HepG2 (cell line): ENCODE data around the gene LRRC3. TPM values are rescaled to one million over a fixed set of nuclear protein-coding genes. Genes with fewer than 3 reads are reported as not detected.

ENCODE experiments used
- ARNT ChIP-seq: fragments of 450-650 bp; IDR thresholded peaks from 2 replicates; pipeline ENCODE4 v1.6.1; 2017
- FOXA3 ChIP-seq: IDR thresholded peaks from 2 replicates; pipeline ENCODE4 v1.6.1; 2016; ENCODE audit warnings: missing genetic modification reagents, missing compliant biosample characterization
- HDAC2 ChIP-seq: sonication (generic); formaldehyde crosslinking; IDR thresholded peaks from 2 replicates; pipeline ENCODE4 v1.4.0; 2020; ENCODE audit warnings: missing genetic modification reagents
- HMG20A ChIP-seq: IDR thresholded peaks from 2 replicates; pipeline ENCODE4 v1.6.1; 2016; ENCODE audit warnings: borderline replicate concordance
- IRX3 ChIP-seq: sonication (generic); formaldehyde crosslinking; IDR thresholded peaks from 2 replicates; pipeline ENCODE4 v1.8.1; 2023; ENCODE audit warnings: mild to moderate bottlenecking, low read depth, missing genetic modification reagents, borderline replicate concordance
- KMT2B ChIP-seq: IDR thresholded peaks from 2 replicates; pipeline ENCODE4 v1.6.1; 2016; ENCODE audit warnings: missing genetic modification reagents, missing compliant biosample characterization
- MAFG ChIP-seq: sonication (generic); formaldehyde crosslinking; IDR thresholded peaks from 2 replicates; pipeline ENCODE4 v1.5.1; 2020; ENCODE audit warnings: mild to moderate bottlenecking, missing genetic modification reagents
- NFIC ChIP-seq: IDR thresholded peaks from 2 replicates; pipeline ENCODE4 v1.6.1; 2012; ENCODE audit warnings: mild to moderate bottlenecking, low read length, inconsistent platforms
- ZC3H4 ChIP-seq: sonication (generic); formaldehyde crosslinking; IDR thresholded peaks from 2 replicates; pipeline ENCODE4 v1.4.0; 2020; ENCODE audit warnings: missing genetic modification reagents, borderline replicate concordance
- ZNF20 ChIP-seq: sonication (generic); formaldehyde crosslinking; IDR thresholded peaks from 2 replicates; pipeline ENCODE4 v1.4.0; 2020; ENCODE audit warnings: mild to moderate bottlenecking, moderate library complexity, missing genetic modification reagents
- ZNF501 ChIP-seq: sonication (generic); formaldehyde crosslinking; IDR thresholded peaks from 2 replicates; pipeline ENCODE4 v1.5.1; 2020; ENCODE audit warnings: mild to moderate bottlenecking, moderate library complexity, missing genetic modification reagents
- ZNF605 ChIP-seq: sonication (generic); formaldehyde crosslinking; IDR thresholded peaks from 2 replicates; pipeline ENCODE4 v1.8.0; 2022; ENCODE audit warnings: mild to moderate bottlenecking, missing genetic modification reagents
- ZNF607 ChIP-seq: sonication (generic); formaldehyde crosslinking; IDR thresholded peaks from 2 replicates; pipeline ENCODE4 v1.5.1; 2020; ENCODE audit warnings: missing genetic modification reagents, mild to moderate bottlenecking, borderline replicate concordance
- ZNF75D ChIP-seq: sonication (generic); formaldehyde crosslinking; IDR thresholded peaks from 2 replicates; pipeline ENCODE4 v1.8.1; 2023; ENCODE audit warnings: missing genetic modification reagents, mild to moderate bottlenecking, borderline replicate concordance
- ZNF768 ChIP-seq: sonication (generic); formaldehyde crosslinking; IDR thresholded peaks from 2 replicates; pipeline ENCODE4 v1.4.0; 2020; ENCODE audit warnings: missing genetic modification reagents
- ZNF878 ChIP-seq: sonication (generic); formaldehyde crosslinking; IDR thresholded peaks from 2 replicates; pipeline ENCODE4 v1.8.1; 2023; ENCODE audit warnings: mild to moderate bottlenecking, missing genetic modification reagents, moderate library complexity
- ZSCAN25 ChIP-seq: sonication (generic); formaldehyde crosslinking; IDR thresholded peaks from 2 replicates; pipeline ENCODE4 v1.8.0; 2022; ENCODE audit warnings: mild to moderate bottlenecking, missing genetic modification reagents
- polyA plus RNA-seq, 8 experiments: library from polyadenylated mRNA; depleted of rRNA in 3 of 8; stranded (reverse) in 7 of 8; unstranded in 1 of 8; fragments of >200 nt; fragmentation: Illumina TruSeq in 4 of 8; extraction: Trizol in 4 of 8; gene quantifications; 2 replicates each; pipeline versions ENCODE4 v1.2.1 to v1.2.3, GENCODE V29; 2011 to 2016; ENCODE audit warnings: low read depth in 4 of 8, missing spikeins in 1 of 8, mixed read lengths in 1 of 8; ENCODE audit not compliant: insufficient read depth in 1 of 8
- total RNA-seq, 5 experiments: library from RNA; depleted of rRNA; stranded (reverse); fragments of >200 nt; fragmentation: Illumina TruSeq; extraction: Trizol; gene quantifications; 2 replicates each; pipeline ENCODE4 v1.2.3, GENCODE V29; 2016; ENCODE audit warnings: low read depth in 1 of 5
- TF ChIP-seq, protein P1 (sequence below): sonication (generic); formaldehyde crosslinking; IDR thresholded peaks from 2 replicates; pipeline ENCODE4 v1.4.0; 2020; ENCODE audit warnings: mild to moderate bottlenecking, missing genetic modification reagents
- TF ChIP-seq, protein P2 (sequence below): sonication (generic); formaldehyde crosslinking; IDR thresholded peaks from 2 replicates; pipeline ENCODE4 v1.8.1; 2023; ENCODE audit warnings: mild to moderate bottlenecking, missing genetic modification reagents
- TF ChIP-seq, protein P3 (sequence below): IDR thresholded peaks from 2 replicates; pipeline ENCODE4 v1.6.1; 2016; ENCODE audit warnings: missing biosample characterization, missing genetic modification reagents, low read depth
- TF ChIP-seq, protein P4 (sequence below): sonication (generic); formaldehyde crosslinking; IDR thresholded peaks from 2 replicates; pipeline ENCODE4 v1.4.0; 2020; ENCODE audit warnings: missing genetic modification reagents, borderline replicate concordance
- TF ChIP-seq, protein P5 (sequence below): sonication (generic); formaldehyde crosslinking; IDR thresholded peaks from 2 replicates; pipeline ENCODE4 v1.5.1; 2020; ENCODE audit warnings: mild to moderate bottlenecking, missing genetic modification reagents, moderate library complexity

LRRC3 gene
- total and polyA plus RNA-seq, 2 of the 13 experiments (the other 11 are each of a cell fraction or from before 2014, with no cell fraction given), result 4.8 to 16.5 TPM

DNA sequence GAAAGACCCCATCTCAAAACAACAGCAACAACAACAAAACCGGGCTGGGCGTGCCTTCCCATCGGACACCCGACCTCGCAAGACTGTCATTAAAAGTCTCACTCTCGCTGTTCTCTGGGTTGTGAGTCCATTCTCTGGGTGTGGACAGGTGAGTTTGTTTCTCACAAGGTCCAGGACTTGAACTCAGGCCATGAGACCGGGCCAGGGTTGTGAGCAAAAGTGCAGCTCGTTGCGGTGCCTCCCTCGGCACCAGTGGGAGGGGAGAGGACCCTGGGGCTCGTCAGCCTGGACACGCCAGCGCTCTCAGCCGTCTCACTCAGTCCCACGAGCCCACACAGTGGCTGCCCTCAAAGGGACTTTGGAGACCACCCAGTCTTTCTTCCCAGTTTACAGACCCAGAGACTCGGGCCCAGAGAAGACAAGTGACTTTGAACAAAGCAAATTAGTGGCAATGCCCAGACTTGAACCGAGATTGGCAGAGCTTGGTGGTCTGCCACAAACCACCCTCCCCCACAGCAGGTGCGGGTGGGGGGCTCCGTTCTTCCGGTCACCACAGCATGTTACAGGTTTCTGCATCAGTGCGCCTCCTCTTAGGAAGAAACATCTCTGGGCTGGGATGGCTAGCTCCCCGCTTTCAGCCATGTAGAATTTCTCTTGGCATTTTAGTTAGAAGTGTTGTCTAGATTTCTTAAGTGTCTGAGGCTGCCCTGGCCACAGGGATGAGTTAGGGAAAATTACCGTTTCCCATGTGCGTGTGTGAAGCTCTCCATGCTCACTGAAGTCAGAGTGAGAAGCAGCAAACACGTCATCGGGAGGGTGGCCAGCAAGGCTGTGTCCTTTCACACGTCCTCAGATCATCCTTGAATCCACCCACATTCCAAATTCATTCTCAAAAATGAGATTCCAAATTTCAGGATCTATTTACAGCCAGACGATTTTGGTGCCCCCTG lies 28.3 kb downstream of the LRRC3 start (continued):
- TF ChIP-seq MAFG (no peak), ZNF605 (CRISPR knock-in tag) (no peak), ZNF878 (0 out of 2 replicates have a peak, but pooled peaks have one; percentile 32), ZNF501 (CRISPR knock-in tag) (no peak; the same call in none of the 2 replicates), ZSCAN25 (CRISPR knock-in tag) (no peak), HMG20A (CRISPR knock-in tag) (no peak), IRX3 (CRISPR knock-in tag) (no peak), HDAC2 (CRISPR knock-in tag) (no peak), ZNF20 (CRISPR knock-in tag) (no peak), ZNF75D (CRISPR knock-in tag) (no peak), ZC3H4 (CRISPR knock-in tag) (peak; percentile 92), NFIC (no peak), ZNF607 (peak; percentile 82; the same call in 1 of the 2 replicates), FOXA3 (CRISPR knock-in tag) (peak; percentile 6; the same call in 1 of the 2 replicates), ZNF768 (no peak), KMT2B (CRISPR knock-in tag) (no peak), ARNT (no peak)
- TF ChIP-seq, protein P1, sequence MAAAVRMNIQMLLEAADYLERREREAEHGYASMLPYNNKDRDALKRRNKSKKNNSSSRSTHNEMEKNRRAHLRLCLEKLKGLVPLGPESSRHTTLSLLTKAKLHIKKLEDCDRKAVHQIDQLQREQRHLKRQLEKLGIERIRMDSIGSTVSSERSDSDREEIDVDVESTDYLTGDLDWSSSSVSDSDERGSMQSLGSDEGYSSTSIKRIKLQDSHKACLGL (CRISPR knock-in tag), result no peak; the same call in 1 of the 2 replicates
- TF ChIP-seq, protein P2, sequence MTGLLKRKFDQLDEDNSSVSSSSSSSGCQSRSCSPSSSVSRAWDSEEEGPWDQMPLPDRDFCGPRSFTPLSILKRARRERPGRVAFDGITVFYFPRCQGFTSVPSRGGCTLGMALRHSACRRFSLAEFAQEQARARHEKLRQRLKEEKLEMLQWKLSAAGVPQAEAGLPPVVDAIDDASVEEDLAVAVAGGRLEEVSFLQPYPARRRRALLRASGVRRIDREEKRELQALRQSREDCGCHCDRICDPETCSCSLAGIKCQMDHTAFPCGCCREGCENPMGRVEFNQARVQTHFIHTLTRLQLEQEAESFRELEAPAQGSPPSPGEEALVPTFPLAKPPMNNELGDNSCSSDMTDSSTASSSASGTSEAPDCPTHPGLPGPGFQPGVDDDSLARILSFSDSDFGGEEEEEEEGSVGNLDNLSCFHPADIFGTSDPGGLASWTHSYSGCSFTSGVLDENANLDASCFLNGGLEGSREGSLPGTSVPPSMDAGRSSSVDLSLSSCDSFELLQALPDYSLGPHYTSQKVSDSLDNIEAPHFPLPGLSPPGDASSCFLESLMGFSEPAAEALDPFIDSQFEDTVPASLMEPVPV (CRISPR knock-in tag), result 0 out of 2 replicates have a peak, but pooled peaks have one; percentile 17
- TF ChIP-seq, protein P3, sequence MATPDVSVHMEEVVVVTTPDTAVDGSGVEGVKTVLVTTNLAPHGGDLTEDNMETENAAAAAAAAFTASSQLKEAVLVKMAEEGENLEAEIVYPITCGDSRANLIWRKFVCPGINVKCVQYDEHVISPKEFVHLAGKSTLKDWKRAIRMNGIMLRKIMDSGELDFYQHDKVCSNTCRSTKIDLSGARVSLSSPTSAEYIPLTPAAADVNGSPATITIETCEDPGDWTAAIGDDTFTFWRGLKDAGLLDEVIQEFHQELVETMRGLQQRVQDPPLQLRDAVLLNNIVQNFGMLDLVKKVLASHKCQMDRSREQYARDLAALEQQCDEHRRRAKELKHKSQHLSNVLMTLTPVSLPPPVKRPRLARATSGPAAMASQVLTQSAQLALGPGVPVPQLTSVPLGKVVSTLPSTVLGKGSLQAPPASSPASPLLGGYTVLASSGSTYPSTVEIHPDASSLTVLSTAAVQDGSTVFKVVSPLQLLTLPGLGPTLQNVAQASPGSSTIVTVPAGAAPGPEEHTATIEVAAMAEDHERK, result no peak
- TF ChIP-seq, protein P4, sequence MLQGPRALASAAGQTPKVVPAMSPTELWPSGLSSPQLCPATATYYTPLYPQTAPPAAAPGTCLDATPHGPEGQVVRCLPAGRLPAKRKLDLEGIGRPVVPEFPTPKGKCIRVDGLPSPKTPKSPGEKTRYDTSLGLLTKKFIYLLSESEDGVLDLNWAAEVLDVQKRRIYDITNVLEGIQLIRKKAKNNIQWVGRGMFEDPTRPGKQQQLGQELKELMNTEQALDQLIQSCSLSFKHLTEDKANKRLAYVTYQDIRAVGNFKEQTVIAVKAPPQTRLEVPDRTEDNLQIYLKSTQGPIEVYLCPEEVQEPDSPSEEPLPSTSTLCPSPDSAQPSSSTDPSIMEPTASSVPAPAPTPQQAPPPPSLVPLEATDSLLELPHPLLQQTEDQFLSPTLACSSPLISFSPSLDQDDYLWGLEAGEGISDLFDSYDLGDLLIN, result no peak
- TF ChIP-seq, protein P5, sequence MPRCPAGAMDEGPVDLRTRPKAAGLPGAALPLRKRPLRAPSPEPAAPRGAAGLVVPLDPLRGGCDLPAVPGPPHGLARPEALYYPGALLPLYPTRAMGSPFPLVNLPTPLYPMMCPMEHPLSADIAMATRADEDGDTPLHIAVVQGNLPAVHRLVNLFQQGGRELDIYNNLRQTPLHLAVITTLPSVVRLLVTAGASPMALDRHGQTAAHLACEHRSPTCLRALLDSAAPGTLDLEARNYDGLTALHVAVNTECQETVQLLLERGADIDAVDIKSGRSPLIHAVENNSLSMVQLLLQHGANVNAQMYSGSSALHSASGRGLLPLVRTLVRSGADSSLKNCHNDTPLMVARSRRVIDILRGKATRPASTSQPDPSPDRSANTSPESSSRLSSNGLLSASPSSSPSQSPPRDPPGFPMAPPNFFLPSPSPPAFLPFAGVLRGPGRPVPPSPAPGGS, result no peak
